GM19372 (cell line): Measurements from ENCODE around the gene MTHFS.

ENCODE experiments used
- ATAC-seq: cut with Tn5 transposase; IDR thresholded peaks from one replicate; pipeline ENCODE4 v1.9.1; 2021; ENCODE audit warnings: mild to moderate bottlenecking, low read depth, moderate library complexity; ENCODE audit not compliant: unreplicated experiment

The MTHFS gene

GRCh38 chr15:79824136-79824701 lies 72.6 kb downstream of the MTHFS start:
- ATAC-seq: no peak

- no peak for ATAC-seq
These were observed 76.0 kb downstream of the MTHFS start for GRCh38 chr15:79820820-79821219.

GRCh38 chr15:79820176-79820575 lies 76.6 kb downstream of the MTHFS start:
- ATAC-seq: no peak

DNA sequence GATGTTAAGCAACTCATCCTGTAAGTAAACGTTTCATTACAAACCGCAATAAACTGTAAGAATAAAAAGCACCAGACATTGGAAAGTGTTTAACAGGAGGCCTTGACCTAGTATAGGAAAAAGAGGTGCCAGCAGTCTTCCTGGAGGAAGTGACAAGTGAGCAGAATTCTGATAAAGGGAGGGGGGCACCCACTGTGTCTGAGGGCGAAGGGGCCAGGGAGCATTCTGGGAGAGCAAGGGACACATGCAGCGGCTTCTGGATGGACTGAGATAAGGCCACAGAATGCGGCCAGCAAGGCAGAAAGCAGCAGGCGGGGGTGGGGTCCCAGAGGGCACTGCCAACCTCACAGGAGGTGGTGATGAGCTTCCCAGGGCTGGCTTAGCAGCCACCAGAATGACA lies 80.2 kb downstream of the MTHFS start:
- no peak for ATAC-seq

DNA sequence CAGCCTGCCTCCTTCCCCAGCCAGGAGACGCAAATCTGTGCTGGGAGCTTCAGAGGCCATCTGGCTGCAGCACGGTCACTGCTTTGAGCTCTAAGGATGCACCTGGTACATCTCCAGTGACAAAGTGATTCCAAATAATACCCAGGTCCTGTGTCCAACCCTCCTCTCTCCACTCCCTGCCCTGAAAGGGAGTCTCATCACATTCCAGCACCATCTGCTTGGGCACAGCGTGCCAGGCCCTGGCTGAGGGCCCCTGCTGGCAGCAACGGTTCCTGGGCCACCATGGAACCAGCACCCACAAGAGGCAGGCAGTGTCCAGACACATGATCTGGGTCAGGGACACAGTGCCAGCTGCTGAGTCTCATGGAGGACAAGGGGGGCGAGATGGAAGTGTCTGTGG lies 81.3 kb downstream of the MTHFS start:
- no peak for ATAC-seq

DNA sequence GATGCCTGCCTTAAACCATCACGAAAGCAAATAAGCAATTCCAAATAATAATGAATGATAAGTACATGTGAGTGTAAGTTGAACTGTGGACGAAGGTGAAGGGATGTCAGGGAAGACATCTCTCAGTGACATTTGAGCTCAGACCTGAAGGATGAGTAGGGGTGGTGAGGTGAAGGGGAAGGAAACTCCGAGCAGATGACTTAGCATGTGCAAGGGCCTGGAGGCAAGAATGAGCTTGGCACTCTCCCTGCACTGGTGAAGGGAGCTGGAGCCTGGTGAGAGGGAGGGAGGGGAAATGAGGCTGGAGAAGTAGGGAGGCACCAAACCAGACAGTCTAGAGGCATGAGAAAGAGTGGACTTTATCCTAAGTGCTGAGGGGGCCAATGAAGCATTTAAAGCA lies 84.3 kb downstream of the MTHFS start:
- ATAC-seq: no peak

- no peak for ATAC-seq
These were observed 85.1 kb downstream of the MTHFS start for GRCh38 chr15:79811406-79812405.

- ATAC-seq: no peak
These were observed 92.0 kb downstream of the MTHFS start for GRCh38 chr15:79804838-79805237.

DNA sequence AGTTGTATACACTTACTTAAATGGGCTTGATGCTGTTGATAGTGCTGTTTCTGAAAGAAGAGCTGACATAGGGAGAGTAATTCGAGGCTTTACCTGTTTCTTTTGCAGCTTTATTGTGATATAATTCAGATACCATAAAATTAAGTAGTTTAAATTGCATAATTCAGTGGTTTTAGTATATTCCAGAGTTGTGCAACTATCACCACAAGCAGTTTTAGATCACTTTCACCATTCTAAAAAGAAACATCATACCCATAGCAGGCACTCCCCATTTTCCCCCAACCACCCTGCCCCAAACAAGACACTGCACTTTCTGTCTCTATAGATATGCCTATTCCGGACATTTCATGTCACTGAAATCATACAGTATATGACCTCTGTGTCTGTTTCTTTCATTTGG lies 98.5 kb downstream of the MTHFS start:
- no peak for ATAC-seq
